A549 (cell line): ENCODE results near the gene RTN4R.

Source experiments
- CHD2 ChIP-seq: fragments of 150-350 bp; IDR thresholded peaks from 2 replicates; pipeline ENCODE4 v1.6.1; 2014; ENCODE audit warnings: low read length; ENCODE audit not compliant: partially characterized antibody
- CTCF ChIP-seq: fragments of >200 bp; sonication (Bioruptor Twin); formaldehyde crosslinking; IDR thresholded peaks from 3 replicates; pipeline ENCODE4 v1.5.1; 2016
- E2F6 ChIP-seq: IDR thresholded peaks from 2 replicates; pipeline ENCODE4 v1.6.1; 2012; ENCODE audit warnings: low read depth, borderline replicate concordance
- ELK1 ChIP-seq: fragments of 150-350 bp; IDR thresholded peaks from 2 replicates; pipeline ENCODE4 v1.6.1; 2014; ENCODE audit warnings: low read depth, mild to moderate bottlenecking, low read length
- EP300 ChIP-seq, 2 experiments: fragments of >200 bp; sonication (Bioruptor Twin); formaldehyde crosslinking; IDR thresholded peaks; 2 replicates in 1 of 2; 3 replicates in 1 of 2; pipeline ENCODE4 v1.6.1; 2016 to 2017
- ESRRA ChIP-seq: fragments of 150-350 bp; IDR thresholded peaks from 2 replicates; pipeline ENCODE4 v1.6.1; 2014; ENCODE audit warnings: mild to moderate bottlenecking, low read length, borderline replicate concordance
- MAX ChIP-seq: IDR thresholded peaks from 2 replicates; pipeline ENCODE4 v1.6.1; 2012
- MYC ChIP-seq: IDR thresholded peaks from 2 replicates; pipeline ENCODE4 v1.6.1; 2012; ENCODE audit warnings: mild to moderate bottlenecking, inconsistent platforms, low read length, improper control_type of control experiment, borderline replicate concordance
- PBX3 ChIP-seq: IDR thresholded peaks from 2 replicates; pipeline ENCODE4 v1.6.1; 2012
- POLR2A ChIP-seq: IDR thresholded peaks from 2 replicates; pipeline ENCODE4 v1.6.1; 2012; ENCODE audit warnings: mild to moderate bottlenecking, low read length
- RCOR1 ChIP-seq: fragments of 150-350 bp; IDR thresholded peaks from 2 replicates; pipeline ENCODE4 v1.6.1; 2014; ENCODE audit warnings: antibody characterized with exemption, low read length, low read depth
- REST ChIP-seq: fragments of 200-600 bp; sonication (generic); IDR thresholded peaks from 2 replicates; pipeline ENCODE4 v1.6.1; 2016; ENCODE audit warnings: antibody characterized with exemption, mild to moderate bottlenecking, moderate library complexity
- ZNF302 ChIP-seq: fragments of 250-450 bp; sonication (Bioruptor Pico); IDR thresholded peaks from 2 replicates; pipeline ENCODE4 v1.9.0; 2021; ENCODE audit warnings: inconsistent platforms, mild to moderate bottlenecking, moderate library complexity

- TF ChIP-seq CHD2 (no peak), ZNF302 (CRISPR knock-in tag) (no peak), CTCF (no peak), REST (no peak), PBX3 (no peak), RCOR1 (no peak), MYC (no peak), POLR2A (peak; percentile 28; the same call in 1 of the 2 replicates), E2F6 (no peak), EP300 (IDR thresholded peaks at IDR 0.05) (no peak), ESRRA (no peak), ELK1 (no peak), MAX (no peak; the same call in none of the 2 replicates)
Observed at GRCh38 chr22:20299746-20300136, 31.6 kb upstream of the RTN4R start.
